ENCODE measurements around the gene SRGAP1. TPM values are rescaled to one million over a fixed set of nuclear protein-coding genes. Genes with fewer than 3 reads are reported as not detected.

The SRGAP1 gene
- total and polyA plus RNA-seq, 2 of the 13 experiments (the other 11 are each of a cell fraction or from before 2014, with no cell fraction given) = 1.6 to 3.4 TPM

DNA sequence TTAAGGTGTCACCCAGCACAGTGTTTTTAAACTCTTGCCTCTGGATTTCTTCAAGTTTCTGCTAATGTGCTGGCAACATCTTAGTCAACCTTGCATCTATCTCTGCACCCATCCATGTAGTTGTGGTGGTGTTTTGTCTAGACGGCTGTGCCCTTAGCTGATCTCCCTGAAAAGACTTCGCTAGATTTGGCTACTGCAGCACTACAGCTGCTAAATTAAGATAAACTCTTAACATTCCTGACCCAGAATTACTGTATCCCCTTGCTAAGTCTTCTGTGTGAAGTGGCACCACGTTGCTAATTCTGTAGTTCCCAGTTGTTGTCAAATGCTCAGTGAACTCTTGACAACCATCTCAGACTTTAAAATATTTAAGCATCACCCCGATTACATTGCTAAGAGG is 66.8 kb downstream of the SRGAP1 start (continued):
- TF ChIP-seq, protein P1, sequence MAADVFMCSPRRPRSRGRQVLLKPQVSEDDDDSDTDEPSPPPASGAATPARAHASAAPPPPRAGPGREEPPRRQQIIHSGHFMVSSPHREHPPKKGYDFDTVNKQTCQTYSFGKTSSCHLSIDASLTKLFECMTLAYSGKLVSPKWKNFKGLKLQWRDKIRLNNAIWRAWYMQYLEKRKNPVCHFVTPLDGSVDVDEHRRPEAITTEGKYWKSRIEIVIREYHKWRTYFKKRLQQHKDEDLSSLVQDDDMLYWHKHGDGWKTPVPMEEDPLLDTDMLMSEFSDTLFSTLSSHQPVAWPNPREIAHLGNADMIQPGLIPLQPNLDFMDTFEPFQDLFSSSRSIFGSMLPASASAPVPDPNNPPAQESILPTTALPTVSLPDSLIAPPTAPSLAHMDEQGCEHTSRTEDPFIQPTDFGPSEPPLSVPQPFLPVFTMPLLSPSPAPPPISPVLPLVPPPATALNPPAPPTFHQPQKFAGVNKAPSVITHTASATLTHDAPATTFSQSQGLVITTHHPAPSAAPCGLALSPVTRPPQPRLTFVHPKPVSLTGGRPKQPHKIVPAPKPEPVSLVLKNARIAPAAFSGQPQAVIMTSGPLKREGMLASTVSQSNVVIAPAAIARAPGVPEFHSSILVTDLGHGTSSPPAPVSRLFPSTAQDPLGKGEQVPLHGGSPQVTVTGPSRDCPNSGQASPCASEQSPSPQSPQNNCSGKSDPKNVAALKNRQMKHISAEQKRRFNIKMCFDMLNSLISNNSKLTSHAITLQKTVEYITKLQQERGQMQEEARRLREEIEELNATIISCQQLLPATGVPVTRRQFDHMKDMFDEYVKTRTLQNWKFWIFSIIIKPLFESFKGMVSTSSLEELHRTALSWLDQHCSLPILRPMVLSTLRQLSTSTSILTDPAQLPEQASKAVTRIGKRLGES (CRISPR knock-in tag; IDR thresholded peaks at IDR 0.05; ENCODE audit: borderline replicate concordance) = no peak
- TF ChIP-seq, protein P2, sequence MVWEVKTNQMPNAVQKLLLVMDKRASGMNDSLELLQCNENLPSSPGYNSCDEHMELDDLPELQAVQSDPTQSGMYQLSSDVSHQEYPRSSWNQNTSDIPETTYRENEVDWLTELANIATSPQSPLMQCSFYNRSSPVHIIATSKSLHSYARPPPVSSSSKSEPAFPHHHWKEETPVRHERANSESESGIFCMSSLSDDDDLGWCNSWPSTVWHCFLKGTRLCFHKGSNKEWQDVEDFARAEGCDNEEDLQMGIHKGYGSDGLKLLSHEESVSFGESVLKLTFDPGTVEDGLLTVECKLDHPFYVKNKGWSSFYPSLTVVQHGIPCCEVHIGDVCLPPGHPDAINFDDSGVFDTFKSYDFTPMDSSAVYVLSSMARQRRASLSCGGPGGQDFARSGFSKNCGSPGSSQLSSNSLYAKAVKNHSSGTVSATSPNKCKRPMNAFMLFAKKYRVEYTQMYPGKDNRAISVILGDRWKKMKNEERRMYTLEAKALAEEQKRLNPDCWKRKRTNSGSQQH (CRISPR knock-in tag; IDR thresholded peaks at IDR 0.05; ENCODE audit: low read depth) = no peak
- TF ChIP-seq, protein P3, sequence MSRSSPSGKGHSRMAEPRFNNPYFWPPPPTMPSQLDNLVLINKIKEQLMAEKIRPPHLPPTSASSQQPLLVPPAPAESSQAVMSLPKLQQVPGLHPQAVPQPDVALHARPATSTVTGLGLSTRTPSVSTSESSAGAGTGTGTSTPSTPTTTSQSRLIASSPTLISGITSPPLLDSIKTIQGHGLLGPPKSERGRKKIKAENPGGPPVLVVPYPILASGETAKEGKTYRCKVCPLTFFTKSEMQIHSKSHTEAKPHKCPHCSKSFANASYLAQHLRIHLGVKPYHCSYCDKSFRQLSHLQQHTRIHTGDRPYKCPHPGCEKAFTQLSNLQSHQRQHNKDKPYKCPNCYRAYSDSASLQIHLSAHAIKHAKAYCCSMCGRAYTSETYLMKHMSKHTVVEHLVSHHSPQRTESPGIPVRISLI (CRISPR knock-in tag; IDR thresholded peaks at IDR 0.05; ENCODE audit: borderline replicate concordance) = no peak
- no peak for TF ChIP-seq MED8 (CRISPR knock-in tag; IDR thresholded peaks at IDR 0.05; ENCODE audit: insufficient replicate concordance)
- TF ChIP-seq, protein P4, sequence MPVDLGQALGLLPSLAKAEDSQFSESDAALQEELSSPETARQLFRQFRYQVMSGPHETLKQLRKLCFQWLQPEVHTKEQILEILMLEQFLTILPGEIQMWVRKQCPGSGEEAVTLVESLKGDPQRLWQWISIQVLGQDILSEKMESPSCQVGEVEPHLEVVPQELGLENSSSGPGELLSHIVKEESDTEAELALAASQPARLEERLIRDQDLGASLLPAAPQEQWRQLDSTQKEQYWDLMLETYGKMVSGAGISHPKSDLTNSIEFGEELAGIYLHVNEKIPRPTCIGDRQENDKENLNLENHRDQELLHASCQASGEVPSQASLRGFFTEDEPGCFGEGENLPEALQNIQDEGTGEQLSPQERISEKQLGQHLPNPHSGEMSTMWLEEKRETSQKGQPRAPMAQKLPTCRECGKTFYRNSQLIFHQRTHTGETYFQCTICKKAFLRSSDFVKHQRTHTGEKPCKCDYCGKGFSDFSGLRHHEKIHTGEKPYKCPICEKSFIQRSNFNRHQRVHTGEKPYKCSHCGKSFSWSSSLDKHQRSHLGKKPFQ (CRISPR knock-in tag; IDR thresholded peaks at IDR 0.05; ENCODE audit: insufficient replicate concordance) = no peak
- no peak for TF ChIP-seq RBM39 (IDR thresholded peaks at IDR 0.05; ENCODE audit: low read depth, low read length, poor library complexity, severe bottlenecking)
- no peak for TF ChIP-seq CBX5 (CRISPR knock-in tag; IDR thresholded peaks at IDR 0.05; ENCODE audit: borderline replicate concordance)
- no peak for TF ChIP-seq ZNF253 (CRISPR knock-in tag; IDR thresholded peaks at IDR 0.05; ENCODE audit: borderline replicate concordance)
- no peak for TF ChIP-seq PHF21A (CRISPR knock-in tag; IDR thresholded peaks at IDR 0.05)
- TF ChIP-seq, protein P5, sequence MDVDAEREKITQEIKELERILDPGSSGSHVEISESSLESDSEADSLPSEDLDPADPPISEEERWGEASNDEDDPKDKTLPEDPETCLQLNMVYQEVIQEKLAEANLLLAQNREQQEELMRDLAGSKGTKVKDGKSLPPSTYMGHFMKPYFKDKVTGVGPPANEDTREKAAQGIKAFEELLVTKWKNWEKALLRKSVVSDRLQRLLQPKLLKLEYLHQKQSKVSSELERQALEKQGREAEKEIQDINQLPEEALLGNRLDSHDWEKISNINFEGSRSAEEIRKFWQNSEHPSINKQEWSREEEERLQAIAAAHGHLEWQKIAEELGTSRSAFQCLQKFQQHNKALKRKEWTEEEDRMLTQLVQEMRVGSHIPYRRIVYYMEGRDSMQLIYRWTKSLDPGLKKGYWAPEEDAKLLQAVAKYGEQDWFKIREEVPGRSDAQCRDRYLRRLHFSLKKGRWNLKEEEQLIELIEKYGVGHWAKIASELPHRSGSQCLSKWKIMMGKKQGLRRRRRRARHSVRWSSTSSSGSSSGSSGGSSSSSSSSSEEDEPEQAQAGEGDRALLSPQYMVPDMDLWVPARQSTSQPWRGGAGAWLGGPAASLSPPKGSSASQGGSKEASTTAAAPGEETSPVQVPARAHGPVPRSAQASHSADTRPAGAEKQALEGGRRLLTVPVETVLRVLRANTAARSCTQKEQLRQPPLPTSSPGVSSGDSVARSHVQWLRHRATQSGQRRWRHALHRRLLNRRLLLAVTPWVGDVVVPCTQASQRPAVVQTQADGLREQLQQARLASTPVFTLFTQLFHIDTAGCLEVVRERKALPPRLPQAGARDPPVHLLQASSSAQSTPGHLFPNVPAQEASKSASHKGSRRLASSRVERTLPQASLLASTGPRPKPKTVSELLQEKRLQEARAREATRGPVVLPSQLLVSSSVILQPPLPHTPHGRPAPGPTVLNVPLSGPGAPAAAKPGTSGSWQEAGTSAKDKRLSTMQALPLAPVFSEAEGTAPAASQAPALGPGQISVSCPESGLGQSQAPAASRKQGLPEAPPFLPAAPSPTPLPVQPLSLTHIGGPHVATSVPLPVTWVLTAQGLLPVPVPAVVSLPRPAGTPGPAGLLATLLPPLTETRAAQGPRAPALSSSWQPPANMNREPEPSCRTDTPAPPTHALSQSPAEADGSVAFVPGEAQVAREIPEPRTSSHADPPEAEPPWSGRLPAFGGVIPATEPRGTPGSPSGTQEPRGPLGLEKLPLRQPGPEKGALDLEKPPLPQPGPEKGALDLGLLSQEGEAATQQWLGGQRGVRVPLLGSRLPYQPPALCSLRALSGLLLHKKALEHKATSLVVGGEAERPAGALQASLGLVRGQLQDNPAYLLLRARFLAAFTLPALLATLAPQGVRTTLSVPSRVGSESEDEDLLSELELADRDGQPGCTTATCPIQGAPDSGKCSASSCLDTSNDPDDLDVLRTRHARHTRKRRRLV (CRISPR knock-in tag; IDR thresholded peaks at IDR 0.05) = no peak
- TF ChIP-seq ZNF205 (CRISPR knock-in tag; IDR thresholded peaks at IDR 0.05) = no peak
